NT2/D1 (cell line): ENCODE data around the gene SMIM13.

Source experiments
- SUZ12 ChIP-seq: IDR thresholded peaks from 2 replicates; pipeline ENCODE4 v1.6.1; 2011; ENCODE audit not compliant: insufficient read length, insufficient read depth; ENCODE audit errors: extremely low read depth
- YY1 ChIP-seq: IDR thresholded peaks from 2 replicates; pipeline ENCODE4 v1.6.1; 2011; ENCODE audit not compliant: insufficient read length, insufficient read depth
- ZNF274 ChIP-seq: IDR thresholded peaks from 2 replicates; pipeline ENCODE4 v1.6.1; 2011; ENCODE audit warnings: mild to moderate bottlenecking, low read depth, low read length

DNA sequence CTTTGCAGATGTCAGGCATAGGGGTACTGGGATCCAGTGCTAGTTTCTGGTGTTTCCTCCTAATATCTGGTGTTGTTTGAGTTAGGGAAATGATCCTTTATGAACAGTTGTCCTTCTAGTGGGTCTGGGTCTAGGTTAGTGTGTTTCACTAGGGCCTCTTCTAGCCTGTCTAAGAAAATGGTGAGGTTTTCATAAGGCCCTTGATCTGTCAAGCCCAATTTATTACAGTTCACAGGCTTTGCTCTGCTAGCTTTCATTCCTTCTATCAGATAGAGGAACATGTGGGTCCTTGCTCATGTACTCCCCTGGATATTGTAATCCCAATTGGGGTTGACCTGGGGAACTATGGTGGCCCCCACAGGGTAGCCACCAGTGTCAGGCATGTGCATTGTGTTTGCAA, 15.1 kb downstream of the SMIM13 start:
- no peak for TF ChIP-seq ZNF274
- no peak for TF ChIP-seq YY1
- no peak for TF ChIP-seq SUZ12
